ENCODE data around the gene PRUNE2.

DNA sequence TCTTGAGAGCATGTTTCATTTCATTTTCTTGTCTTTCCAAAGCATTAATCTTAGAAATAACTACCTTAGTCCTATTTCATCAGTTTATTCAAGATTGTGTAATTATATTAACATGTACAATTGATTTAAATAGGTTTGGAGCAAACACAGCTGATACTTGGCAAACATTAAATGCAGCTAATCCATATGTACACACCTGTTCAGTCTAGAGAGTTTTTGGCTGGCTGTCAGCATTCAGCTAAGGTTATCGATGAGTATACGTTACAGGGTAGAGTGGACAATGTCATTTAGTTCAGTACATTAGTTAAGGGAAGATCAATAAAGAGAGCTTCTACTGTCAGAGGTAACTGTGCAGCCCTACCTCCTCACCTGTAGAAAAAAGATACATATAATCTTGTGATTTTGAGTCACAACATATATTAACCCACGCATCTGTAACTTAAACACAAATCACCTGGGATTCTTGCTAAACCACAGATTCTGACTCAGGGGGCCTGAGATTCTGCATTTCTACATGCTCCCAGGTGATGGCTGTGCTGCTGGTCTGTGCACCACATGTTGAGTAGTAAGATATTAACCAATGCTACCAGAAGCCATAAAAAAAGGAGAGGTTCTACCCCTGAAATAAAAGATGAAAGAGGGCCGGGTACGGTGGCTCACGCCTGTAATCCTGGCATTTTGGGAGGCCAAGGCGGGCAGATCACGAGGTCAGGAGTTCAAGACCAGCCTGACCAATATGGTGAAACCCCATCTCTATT, 175.8 kb downstream of the PRUNE2 start:
- TF ChIP-seq, protein P1, sequence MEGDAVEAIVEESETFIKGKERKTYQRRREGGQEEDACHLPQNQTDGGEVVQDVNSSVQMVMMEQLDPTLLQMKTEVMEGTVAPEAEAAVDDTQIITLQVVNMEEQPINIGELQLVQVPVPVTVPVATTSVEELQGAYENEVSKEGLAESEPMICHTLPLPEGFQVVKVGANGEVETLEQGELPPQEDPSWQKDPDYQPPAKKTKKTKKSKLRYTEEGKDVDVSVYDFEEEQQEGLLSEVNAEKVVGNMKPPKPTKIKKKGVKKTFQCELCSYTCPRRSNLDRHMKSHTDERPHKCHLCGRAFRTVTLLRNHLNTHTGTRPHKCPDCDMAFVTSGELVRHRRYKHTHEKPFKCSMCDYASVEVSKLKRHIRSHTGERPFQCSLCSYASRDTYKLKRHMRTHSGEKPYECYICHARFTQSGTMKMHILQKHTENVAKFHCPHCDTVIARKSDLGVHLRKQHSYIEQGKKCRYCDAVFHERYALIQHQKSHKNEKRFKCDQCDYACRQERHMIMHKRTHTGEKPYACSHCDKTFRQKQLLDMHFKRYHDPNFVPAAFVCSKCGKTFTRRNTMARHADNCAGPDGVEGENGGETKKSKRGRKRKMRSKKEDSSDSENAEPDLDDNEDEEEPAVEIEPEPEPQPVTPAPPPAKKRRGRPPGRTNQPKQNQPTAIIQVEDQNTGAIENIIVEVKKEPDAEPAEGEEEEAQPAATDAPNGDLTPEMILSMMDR (IDR thresholded peaks at IDR 0.05), result no peak
- TF ChIP-seq POLR2A (IDR thresholded peaks at IDR 0.05), result no peak
- TF ChIP-seq POLR2AphosphoS5 (IDR thresholded peaks at IDR 0.05), result no peak

All from breast epithelium (tissue), 3 donors.